ENCODE measurements around the gene C6orf62. TPM values are rescaled to one million over a fixed set of nuclear protein-coding genes. Genes with fewer than 3 reads are reported as not detected.
"Not testable (repeated sequence)": the region's sequence is repeated elsewhere in the genome, so short reads cannot be mapped to it uniquely, and the experiment has no call there.

The C6orf62 gene
- total RNA-seq, 2 donors from 2014 or later, result 95.1 to 115 TPM

- H3K36me3 ChIP-seq, result no peaks in the 10 kb centered on the region
- H3K27me3 ChIP-seq (replicated peaks; ENCODE audit: insufficient read depth), result no peaks in the 10 kb centered on the region
- H3K9me3 ChIP-seq, result no peaks in the 10 kb centered on the region
- intact Hi-C loops (cut with DNase I), result no loop called here
- H3K27ac ChIP-seq, result no peak overlapping the region
- H3K4me1 ChIP-seq (replicated peaks), result no peaks in the 10 kb centered on the region
- no peak for TF ChIP-seq CTCF (IDR thresholded peaks at IDR 0.05)
- TF ChIP-seq POLR2A (IDR thresholded peaks at IDR 0.05), result no peak
- TF ChIP-seq POLR2AphosphoS5 (IDR thresholded peaks at IDR 0.05), result no peak
- WGBS, result 88% methylated on average over 2 of the region's 2 CpGs
- no peak overlapping the region for H3K4me3 ChIP-seq
- no peak for DNase-seq (ENCODE audit: low spot score)
These were observed 45.3 kb downstream of the C6orf62 start for GRCh38 chr6:24673625-24674024.

- no peak for TF ChIP-seq CTCF (IDR thresholded peaks at IDR 0.05)
- no peak for TF ChIP-seq POLR2A (IDR thresholded peaks at IDR 0.05)
- no peak for TF ChIP-seq POLR2AphosphoS5 (IDR thresholded peaks at IDR 0.05)
- Histone ChIP-seq H3K36me3 (no peaks in the 10 kb centered on the region), H3K27ac (no peak overlapping the region), H3K4me3 (no peak overlapping the region), H3K9me3 (no peaks in the 10 kb centered on the region), H3K4me1 (replicated peaks) (no peaks in the 10 kb centered on the region), H3K27me3 (replicated peaks; ENCODE audit: insufficient read depth) (no peaks in the 10 kb centered on the region)
- no peak for DNase-seq (ENCODE audit: low spot score)
- intact Hi-C loops (cut with DNase I), result no loop called here
- WGBS, result 92% methylated on average over 6 of the region's 6 CpGs
These were observed 46.3 kb downstream of the C6orf62 start for GRCh38 chr6:24672620-24673182.

GRCh38 chr6:24671077-24671476 lies 47.9 kb downstream of the C6orf62 start:
- intact Hi-C loops (cut with DNase I), result not testable (repeated sequence)

GRCh38 chr6:24670492-24670891 lies 48.5 kb downstream of the C6orf62 start:
- intact Hi-C loops (cut with DNase I); H3K9me3 ChIP-seq; DNase-seq (ENCODE audit: low spot score); H3K27ac ChIP-seq; H3K36me3 ChIP-seq; H3K4me1 ChIP-seq (replicated peaks); H3K4me3 ChIP-seq; H3K27me3 ChIP-seq (replicated peaks; ENCODE audit: insufficient read depth): not testable (repeated sequence)

More at GRCh38 chr6:24671077-24671476, 47.9 kb downstream of the C6orf62 start:
- DNase-seq (ENCODE audit: low spot score); H3K4me1 ChIP-seq (replicated peaks); H3K27ac ChIP-seq; H3K27me3 ChIP-seq (replicated peaks; ENCODE audit: insufficient read depth); H3K9me3 ChIP-seq; H3K4me3 ChIP-seq; H3K36me3 ChIP-seq: not testable (repeated sequence)
- 97% methylated on average over 4 of the region's 4 CpGs for whole genome bisulfite sequencing

GRCh38 chr6:24668997-24669361 lies 50.0 kb downstream of the C6orf62 start:
- 97% methylated on average over 9 of the region's 9 CpGs for WGBS
- Histone ChIP-seq H3K27me3 (replicated peaks; ENCODE audit: insufficient read depth) (no peaks in the 10 kb centered on the region), H3K36me3 (no peaks in the 10 kb centered on the region), H3K4me1 (replicated peaks) (no peaks in the 10 kb centered on the region), H3K4me3 (no peak overlapping the region), H3K9me3 (no peaks in the 10 kb centered on the region), H3K27ac (no peak overlapping the region)
- no peak for DNase-seq (ENCODE audit: low spot score)
- TF ChIP-seq POLR2A (IDR thresholded peaks at IDR 0.05) (no peak), CTCF (IDR thresholded peaks at IDR 0.05) (no peak)
- intact Hi-C loops (cut with DNase I), result no loop called here

GRCh38 chr6:24668066-24668996 lies 50.6 kb downstream of the C6orf62 start:
- WGBS, result 93% methylated on average over 18 of the region's 18 CpGs
- DNase-seq (ENCODE audit: low spot score); H3K36me3 ChIP-seq; H3K4me1 ChIP-seq (replicated peaks); intact Hi-C loops (cut with DNase I); H3K9me3 ChIP-seq; H3K27me3 ChIP-seq (replicated peaks; ENCODE audit: insufficient read depth); H3K27ac ChIP-seq: not testable (repeated sequence)
- H3K4me3 ChIP-seq, result peak overlapping the region in 1 of 2 donors; percentile 78

All from prostate gland (tissue), 2 donors.